GM06990 (cell line): ENCODE results near the gene NUDT7.

ENCODE experiments used
- DNase-seq: peaks from one replicate; pipeline ENCODE4 v3.0.0-alpha.2; 2011; ENCODE audit not compliant: insufficient read length; ENCODE audit errors: extremely low read depth
- H3K27me3 ChIP-seq: replicated peaks from 2 replicates; pipeline ENCODE4 v1.6.0; 2011; ENCODE audit warnings: low read length; ENCODE audit not compliant: control insufficient read depth, insufficient read depth
- H3K36me3 ChIP-seq: 2 replicates; pipeline ENCODE4 v1.5.1; 2011; ENCODE audit warnings: low read length; ENCODE audit not compliant: control insufficient read depth, insufficient read depth
- H3K4me3 ChIP-seq: replicated peaks from 2 replicates; pipeline ENCODE4 v1.5.1; 2011; ENCODE audit warnings: low read depth, mild to moderate bottlenecking, control low read depth, low read length
- TF ChIP-seq, protein P1 (sequence below): IDR thresholded peaks from 2 replicates; pipeline ENCODE4 v1.5.1; 2011; ENCODE audit warnings: low read length, control low read depth, mild to moderate bottlenecking, inconsistent platforms; ENCODE audit not compliant: insufficient read depth, poor library complexity, severe bottlenecking

Gene NUDT7

DNA sequence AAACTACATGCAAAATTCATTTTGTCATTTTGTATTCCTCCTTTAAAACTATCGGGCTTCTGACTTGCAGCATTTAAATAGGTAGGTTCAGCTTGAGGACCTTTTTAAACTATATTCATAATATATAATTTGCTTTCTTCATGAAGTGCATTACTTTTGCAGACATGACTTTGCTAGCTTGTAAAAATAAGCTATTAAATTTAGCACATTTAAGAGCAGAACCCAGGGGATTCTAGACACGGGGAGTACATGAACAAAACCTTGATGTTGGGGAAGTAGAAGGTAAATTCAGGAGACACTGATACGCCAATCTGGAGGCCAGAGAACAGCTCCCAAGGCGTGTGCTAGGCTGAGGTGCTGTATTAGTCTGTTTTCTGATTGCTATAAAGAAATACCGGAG lies 32.3 kb upstream of the NUDT7 start:
- H3K4me3 ChIP-seq, result no peak overlapping the region
- no peak for DNase-seq
- H3K36me3 ChIP-seq, result no peaks in the 10 kb centered on the region
- no peaks in the 10 kb centered on the region for H3K27me3 ChIP-seq
- TF ChIP-seq, protein P1, sequence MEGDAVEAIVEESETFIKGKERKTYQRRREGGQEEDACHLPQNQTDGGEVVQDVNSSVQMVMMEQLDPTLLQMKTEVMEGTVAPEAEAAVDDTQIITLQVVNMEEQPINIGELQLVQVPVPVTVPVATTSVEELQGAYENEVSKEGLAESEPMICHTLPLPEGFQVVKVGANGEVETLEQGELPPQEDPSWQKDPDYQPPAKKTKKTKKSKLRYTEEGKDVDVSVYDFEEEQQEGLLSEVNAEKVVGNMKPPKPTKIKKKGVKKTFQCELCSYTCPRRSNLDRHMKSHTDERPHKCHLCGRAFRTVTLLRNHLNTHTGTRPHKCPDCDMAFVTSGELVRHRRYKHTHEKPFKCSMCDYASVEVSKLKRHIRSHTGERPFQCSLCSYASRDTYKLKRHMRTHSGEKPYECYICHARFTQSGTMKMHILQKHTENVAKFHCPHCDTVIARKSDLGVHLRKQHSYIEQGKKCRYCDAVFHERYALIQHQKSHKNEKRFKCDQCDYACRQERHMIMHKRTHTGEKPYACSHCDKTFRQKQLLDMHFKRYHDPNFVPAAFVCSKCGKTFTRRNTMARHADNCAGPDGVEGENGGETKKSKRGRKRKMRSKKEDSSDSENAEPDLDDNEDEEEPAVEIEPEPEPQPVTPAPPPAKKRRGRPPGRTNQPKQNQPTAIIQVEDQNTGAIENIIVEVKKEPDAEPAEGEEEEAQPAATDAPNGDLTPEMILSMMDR, result no peak

DNA sequence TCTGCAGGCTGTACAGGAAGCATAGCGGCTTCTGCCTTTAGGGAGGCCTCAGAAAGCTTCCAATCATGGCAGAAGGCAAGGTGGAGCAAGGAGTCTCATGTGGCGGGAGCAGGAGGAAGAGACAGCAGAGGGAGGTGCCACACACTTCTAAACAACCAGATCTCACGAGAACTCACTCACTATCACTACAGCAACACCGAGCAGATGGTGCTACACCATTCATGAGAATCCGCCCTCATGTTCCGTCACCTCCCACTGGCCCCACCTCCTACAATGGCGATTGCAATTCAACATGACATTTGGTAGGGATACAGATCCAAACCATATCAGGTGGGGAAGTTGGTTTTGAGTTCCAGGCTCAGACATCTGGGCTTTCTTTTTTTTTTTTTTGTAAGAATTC lies 31.9 kb upstream of the NUDT7 start:
- H3K27me3 ChIP-seq, result no peaks in the 10 kb centered on the region
- H3K4me3 ChIP-seq, result no peak overlapping the region
- TF ChIP-seq, protein P1, result no peak

DNA sequence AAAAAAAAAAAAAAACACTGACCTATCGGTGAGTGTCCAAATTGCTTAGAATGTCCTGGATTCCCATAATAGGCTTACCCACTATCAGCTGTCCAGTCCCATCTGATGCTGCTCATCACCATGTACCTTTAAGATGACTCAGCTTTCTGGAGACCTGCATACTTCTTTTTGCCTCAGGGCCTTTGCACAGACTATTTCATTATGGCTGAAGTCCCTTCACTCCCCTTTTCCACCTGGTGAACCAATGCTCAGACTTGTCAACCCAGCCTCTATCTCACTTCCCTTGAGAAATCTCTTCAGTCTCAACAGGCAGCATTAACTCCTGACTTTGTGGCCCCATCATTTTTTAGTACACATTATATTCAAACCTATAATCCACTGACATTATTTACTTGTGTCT lies 29.7 kb upstream of the NUDT7 start:
- Histone ChIP-seq H3K27me3 (no peaks in the 10 kb centered on the region), H3K4me3 (no peak overlapping the region), H3K36me3 (no peaks in the 10 kb centered on the region)
- DNase-seq, result no peak
- TF ChIP-seq, protein P1, result no peak

More for the DNA sequence above, 31.9 kb upstream of the NUDT7 start:
- no peak for DNase-seq
- H3K36me3 ChIP-seq, result no peaks in the 10 kb centered on the region

DNA sequence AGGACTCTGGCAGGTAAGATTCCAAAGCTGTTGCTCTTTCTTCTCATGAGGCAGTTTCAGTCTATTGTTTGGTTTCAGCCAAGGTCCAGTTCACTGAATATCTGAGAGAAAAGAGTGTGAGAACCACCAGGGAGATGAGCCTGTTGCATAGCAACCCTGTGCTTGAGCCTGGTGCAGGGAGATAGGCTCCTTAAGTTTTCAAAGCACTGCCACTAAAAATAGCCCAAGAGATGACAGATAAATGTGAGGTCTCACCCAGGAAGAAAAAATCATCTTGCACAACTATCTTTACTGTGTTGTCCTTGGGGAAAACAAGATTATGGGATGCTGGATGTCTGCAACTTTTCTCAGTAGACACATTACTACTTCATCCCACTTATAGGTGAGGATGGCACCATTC lies 26.2 kb upstream of the NUDT7 start:
- TF ChIP-seq, protein P1, result no peak
- H3K27me3 ChIP-seq, result no peaks in the 10 kb centered on the region
- no peak for DNase-seq
- no peaks in the 10 kb centered on the region for H3K36me3 ChIP-seq
- H3K4me3 ChIP-seq, result no peak overlapping the region

DNA sequence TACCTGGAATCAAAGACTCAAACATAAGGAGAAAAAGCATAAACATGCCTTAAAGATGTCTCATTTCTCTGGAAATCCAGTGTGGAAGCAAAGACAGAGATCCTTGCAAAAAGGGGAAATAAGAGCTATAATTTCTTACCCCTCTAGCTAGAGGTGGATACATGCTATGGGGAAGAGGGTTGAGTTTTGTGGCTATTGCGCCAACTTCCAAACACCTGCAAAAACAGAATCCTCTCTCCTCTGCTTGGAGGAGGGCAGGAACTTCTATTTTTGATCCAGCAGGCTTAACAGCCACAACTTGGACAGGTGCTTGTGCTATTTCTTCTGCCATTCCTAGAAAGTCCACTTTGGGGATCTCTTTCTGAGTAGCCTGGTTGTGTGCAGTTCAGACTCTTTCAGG lies 21.5 kb upstream of the NUDT7 start:
- Histone ChIP-seq H3K36me3 (no peaks in the 10 kb centered on the region), H3K4me3 (no peak overlapping the region), H3K27me3 (no peaks in the 10 kb centered on the region; the same call in 1 of the 2 replicates)
- DNase-seq, result no peak
- TF ChIP-seq, protein P1, result no peak

DNA sequence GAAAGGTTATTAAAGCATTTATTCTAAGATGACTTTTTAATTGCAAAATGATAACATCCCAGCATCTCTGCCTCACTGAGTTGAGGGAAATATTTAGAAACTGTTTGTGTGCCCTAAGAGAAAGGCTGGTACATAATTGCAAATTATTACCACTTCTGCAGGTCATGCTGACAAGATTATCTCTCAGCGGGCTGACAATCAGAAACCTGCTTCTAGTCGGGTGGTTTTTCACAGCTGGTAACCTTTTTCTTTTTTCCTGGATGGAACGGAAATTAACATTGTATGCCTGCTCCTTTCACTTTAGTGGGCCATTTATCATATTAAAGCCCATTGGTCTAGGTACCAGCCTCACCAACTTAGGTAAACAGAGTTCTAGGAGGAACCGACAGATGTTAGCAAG lies 17.0 kb upstream of the NUDT7 start:
- Histone ChIP-seq H3K4me3 (no peak overlapping the region), H3K36me3 (no peaks in the 10 kb centered on the region), H3K27me3 (peaks cover 1% of the 10 kb centered on the region)
- DNase-seq, result no peak
- TF ChIP-seq, protein P1, result no peak
